GM12874 (cell line): ENCODE measurements around the gene C1orf185.

ENCODE experiments used
- TF ChIP-seq, protein P1 (sequence below): IDR thresholded peaks from 2 replicates; pipeline ENCODE4 v1.5.1; 2011; ENCODE audit warnings: low read depth, mild to moderate bottlenecking, control low read depth, low read length, moderate library complexity; ENCODE audit not compliant: insufficient read depth

Gene C1orf185

GRCh38 chr1:51139474-51139873 lies 37.4 kb downstream of the C1orf185 start:
- TF ChIP-seq, protein P1, sequence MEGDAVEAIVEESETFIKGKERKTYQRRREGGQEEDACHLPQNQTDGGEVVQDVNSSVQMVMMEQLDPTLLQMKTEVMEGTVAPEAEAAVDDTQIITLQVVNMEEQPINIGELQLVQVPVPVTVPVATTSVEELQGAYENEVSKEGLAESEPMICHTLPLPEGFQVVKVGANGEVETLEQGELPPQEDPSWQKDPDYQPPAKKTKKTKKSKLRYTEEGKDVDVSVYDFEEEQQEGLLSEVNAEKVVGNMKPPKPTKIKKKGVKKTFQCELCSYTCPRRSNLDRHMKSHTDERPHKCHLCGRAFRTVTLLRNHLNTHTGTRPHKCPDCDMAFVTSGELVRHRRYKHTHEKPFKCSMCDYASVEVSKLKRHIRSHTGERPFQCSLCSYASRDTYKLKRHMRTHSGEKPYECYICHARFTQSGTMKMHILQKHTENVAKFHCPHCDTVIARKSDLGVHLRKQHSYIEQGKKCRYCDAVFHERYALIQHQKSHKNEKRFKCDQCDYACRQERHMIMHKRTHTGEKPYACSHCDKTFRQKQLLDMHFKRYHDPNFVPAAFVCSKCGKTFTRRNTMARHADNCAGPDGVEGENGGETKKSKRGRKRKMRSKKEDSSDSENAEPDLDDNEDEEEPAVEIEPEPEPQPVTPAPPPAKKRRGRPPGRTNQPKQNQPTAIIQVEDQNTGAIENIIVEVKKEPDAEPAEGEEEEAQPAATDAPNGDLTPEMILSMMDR = no peak

- TF ChIP-seq, protein P1 = no peak
These were observed 45.4 kb downstream of the C1orf185 start for GRCh38 chr1:51147394-51147793.

DNA sequence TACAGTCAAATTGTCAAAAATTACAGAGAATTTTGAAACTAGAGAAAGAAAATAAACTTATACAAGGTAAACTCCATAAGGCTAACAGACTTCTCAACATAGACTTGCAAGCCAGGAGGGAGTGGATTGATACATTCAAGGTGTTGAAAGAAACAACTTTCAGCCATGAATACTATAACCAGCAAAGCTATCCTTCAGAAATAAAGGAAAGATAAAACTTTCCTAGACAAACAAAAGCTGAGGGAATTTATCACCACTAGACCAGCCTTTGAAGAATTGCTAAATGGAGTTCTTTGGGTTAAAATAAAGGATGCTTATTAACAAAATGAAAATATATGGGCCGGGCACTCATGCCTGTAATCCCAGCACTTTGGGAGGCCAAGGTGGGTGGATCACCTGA lies 52.7 kb downstream of the C1orf185 start:
- TF ChIP-seq, protein P1 = no peak

GRCh38 chr1:51156752-51157151 lies 54.7 kb downstream of the C1orf185 start:
- TF ChIP-seq, protein P1 = no peak

- TF ChIP-seq, protein P1 = no peak
These were observed 55.4 kb downstream of the C1orf185 start for GRCh38 chr1:51157395-51157794.

DNA sequence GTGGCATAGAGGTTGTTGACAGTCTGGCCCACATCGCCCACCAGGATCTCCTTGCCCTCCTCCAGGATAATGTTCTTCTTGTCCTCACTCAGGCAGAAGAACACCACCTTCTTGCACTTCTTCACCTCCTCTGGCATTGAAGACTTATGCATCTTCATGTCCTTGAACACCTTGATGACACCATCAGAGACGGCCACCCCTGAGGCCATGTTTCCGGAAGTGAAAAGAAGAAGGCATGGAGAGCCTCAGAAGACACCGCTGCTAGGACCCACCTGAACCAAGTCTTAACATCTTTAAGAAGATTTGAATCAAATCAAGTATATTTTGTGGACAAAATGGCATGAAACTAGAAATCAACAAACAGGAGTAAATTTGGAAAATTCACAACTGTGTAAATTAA lies 56.2 kb downstream of the C1orf185 start:
- TF ChIP-seq, protein P1 = no peak

DNA sequence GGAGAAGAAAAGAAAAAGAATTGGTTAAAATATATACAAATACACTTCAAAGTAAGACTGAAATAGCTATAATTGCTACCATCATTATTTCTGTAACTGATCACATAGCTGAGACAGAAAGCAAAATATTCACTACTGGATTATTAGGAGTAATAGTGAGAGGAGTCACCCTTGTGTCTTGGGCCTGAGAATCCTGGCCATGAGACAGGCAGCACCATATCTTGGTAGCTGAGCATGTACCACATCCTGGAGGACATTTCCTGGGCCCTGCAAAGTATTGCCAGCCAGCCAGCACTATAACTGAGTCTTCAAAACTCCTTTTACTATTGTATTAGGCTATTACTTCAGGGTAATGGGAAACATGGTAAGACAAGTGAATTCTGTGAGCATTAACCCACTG lies 63.5 kb downstream of the C1orf185 start:
- TF ChIP-seq, protein P1 = no peak
